IPS-15b (cell line): ENCODE data around the gene B4GALNT4.
"Not testable (repeated sequence)": the region's sequence is repeated elsewhere in the genome, so short reads cannot be mapped to it uniquely, and the experiment has no call there.

ENCODE experiments used
- H3K27me3 ChIP-seq: one replicate; pipeline ENCODE4 v1.6.1; 2013; ENCODE audit warnings: low read length; ENCODE audit not compliant: control insufficient read depth, insufficient read depth
- H3K36me3 ChIP-seq: one replicate; pipeline ENCODE4 v1.6.1; 2013; ENCODE audit warnings: low read length; ENCODE audit not compliant: control insufficient read depth, insufficient read depth
- H3K4me1 ChIP-seq: one replicate; pipeline ENCODE4 v1.6.1; 2013; ENCODE audit warnings: mild to moderate bottlenecking, low read length; ENCODE audit not compliant: control insufficient read depth, insufficient read depth
- H3K4me3 ChIP-seq: one replicate; pipeline ENCODE4 v1.5.1; 2013; ENCODE audit warnings: low read depth, low read length
- H3K9ac ChIP-seq: one replicate; pipeline ENCODE4 v1.6.1; 2013; ENCODE audit warnings: low read depth, mild to moderate bottlenecking, low read length
- H3K9me3 ChIP-seq: one replicate; pipeline ENCODE4 v1.6.1; 2013; ENCODE audit warnings: mild to moderate bottlenecking, low read length; ENCODE audit not compliant: control insufficient read depth, insufficient read depth

B4GALNT4 gene

DNA sequence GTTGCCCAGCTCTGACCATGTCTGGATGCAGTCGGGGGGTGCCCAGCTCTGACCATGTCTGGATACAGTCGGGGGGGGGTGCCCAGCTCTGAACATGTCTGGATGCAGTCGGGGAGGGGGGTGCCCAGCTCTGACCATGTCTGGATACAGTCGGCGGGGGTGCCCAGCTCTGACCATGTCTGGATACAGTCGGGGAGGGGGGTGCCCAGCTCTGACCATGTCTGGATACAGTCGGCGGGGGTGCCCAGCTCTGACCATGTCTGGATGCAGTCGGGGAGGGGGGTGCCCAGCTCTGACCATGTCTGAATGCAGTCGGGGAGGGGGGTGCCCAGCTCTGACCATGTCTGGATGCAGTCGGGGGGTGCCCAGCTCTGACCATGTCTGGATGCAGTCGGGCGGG is 41.4 kb downstream of the B4GALNT4 start:
- not testable (repeated sequence) for H3K4me3 ChIP-seq, H3K36me3 ChIP-seq, H3K9ac ChIP-seq, H3K4me1 ChIP-seq, H3K27me3 ChIP-seq, H3K9me3 ChIP-seq

- not testable (repeated sequence) for H3K27me3 ChIP-seq, H3K4me1 ChIP-seq, H3K4me3 ChIP-seq, H3K9me3 ChIP-seq, H3K36me3 ChIP-seq, H3K9ac ChIP-seq
Observed at GRCh38 chr11:411520-411919, 42.2 kb downstream of the B4GALNT4 start.

DNA sequence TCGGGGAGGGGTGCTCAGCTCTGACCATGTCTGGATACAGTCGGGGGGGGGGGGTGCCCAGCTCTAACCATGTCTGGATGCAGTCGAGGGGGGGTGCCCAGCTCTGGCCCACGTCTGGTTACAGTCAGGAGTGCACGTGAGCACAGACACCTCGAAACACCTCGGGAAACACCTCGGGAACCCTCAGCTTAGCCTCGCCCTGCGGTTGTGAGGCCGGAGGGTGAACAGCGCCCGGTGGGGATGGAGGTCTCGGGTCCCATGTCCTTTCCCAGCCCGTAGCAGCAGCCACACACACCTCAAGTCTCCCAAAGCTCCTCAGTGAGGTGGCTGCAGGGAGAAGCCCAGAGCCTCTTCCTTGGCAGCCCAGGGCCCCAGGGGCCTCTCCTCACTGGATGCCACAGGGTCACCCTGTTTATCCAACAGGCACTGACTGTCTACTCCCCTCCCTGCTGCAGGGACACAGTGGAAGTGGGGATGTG is 43.4 kb downstream of the B4GALNT4 start:
- Histone ChIP-seq H3K9me3 (no peaks in the 10 kb centered on the region), H3K4me1 (no peaks in the 10 kb centered on the region), H3K27me3 (no peaks in the 10 kb centered on the region), H3K9ac (no peak overlapping the region), H3K36me3 (peaks cover 3% of the 10 kb centered on the region), H3K4me3 (no peak overlapping the region)

DNA sequence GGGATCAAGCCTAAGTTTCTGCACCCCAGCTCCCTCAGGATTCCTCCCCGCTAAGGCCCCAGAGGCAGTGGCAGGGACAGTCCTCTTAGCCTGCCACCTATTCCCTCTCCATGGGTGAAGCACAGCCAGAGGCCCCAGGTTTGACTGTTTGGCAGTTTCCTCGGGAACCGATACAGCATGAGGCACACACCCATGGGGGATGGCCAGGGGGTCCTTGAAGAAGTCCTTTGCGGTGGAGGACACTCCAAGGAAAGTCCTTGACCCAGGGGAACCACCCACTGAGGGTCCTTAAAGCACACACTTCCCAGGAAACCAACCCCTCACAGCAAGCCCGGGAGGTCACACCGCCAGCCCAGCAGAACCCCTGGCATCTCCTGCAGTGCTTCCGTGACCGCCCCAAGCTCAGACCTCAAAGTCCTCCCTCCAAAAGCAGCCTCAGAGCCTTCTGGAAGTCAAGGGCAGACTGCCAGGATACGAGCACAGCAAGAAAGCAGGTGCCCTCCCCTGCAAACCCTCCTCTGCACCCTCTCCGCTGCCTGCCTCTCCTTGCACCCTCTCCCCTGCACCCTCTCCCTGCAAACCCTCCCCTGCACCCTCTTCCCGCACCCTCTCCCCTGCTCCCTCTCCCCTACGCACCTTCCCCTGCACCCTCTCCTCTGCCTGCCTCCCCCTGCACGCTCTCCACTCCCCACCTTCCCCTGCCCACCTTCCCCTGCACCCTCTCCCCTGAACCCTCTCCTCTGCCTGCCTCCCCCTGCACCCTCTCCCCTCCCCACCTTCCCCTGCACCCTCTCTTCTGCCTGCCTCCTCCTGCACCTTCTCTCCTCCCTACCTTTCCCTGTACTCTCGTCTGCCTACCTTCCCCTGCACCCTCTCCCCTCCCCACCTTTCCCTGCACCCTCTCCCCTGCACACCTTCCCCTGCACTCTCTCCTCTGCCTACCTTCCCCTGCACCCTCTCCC is 44.1 kb downstream of the B4GALNT4 start:
- Histone ChIP-seq H3K4me3 (no peak overlapping the region), H3K4me1 (no peaks in the 10 kb centered on the region), H3K9me3 (no peaks in the 10 kb centered on the region), H3K27me3 (no peaks in the 10 kb centered on the region), H3K9ac (no peak overlapping the region), H3K36me3 (peaks cover 3% of the 10 kb centered on the region)

GRCh38 chr11:414318-414857 is 45.1 kb downstream of the B4GALNT4 start:
- Histone ChIP-seq H3K9me3 (no peaks in the 10 kb centered on the region), H3K27me3 (no peaks in the 10 kb centered on the region), H3K9ac (no peak overlapping the region), H3K4me1 (no peaks in the 10 kb centered on the region), H3K36me3 (peaks cover 3% of the 10 kb centered on the region), H3K4me3 (no peak overlapping the region)

- H3K36me3 ChIP-seq = peaks cover 3% of the 10 kb centered on the region
- H3K9ac ChIP-seq = no peak overlapping the region
- no peaks in the 10 kb centered on the region for H3K27me3 ChIP-seq
- H3K4me1 ChIP-seq = no peaks in the 10 kb centered on the region
- peak overlapping the region; percentile 22 for H3K4me3 ChIP-seq
- no peaks in the 10 kb centered on the region for H3K9me3 ChIP-seq
Observed at GRCh38 chr11:415640-416041, 46.3 kb downstream of the B4GALNT4 start.

DNA sequence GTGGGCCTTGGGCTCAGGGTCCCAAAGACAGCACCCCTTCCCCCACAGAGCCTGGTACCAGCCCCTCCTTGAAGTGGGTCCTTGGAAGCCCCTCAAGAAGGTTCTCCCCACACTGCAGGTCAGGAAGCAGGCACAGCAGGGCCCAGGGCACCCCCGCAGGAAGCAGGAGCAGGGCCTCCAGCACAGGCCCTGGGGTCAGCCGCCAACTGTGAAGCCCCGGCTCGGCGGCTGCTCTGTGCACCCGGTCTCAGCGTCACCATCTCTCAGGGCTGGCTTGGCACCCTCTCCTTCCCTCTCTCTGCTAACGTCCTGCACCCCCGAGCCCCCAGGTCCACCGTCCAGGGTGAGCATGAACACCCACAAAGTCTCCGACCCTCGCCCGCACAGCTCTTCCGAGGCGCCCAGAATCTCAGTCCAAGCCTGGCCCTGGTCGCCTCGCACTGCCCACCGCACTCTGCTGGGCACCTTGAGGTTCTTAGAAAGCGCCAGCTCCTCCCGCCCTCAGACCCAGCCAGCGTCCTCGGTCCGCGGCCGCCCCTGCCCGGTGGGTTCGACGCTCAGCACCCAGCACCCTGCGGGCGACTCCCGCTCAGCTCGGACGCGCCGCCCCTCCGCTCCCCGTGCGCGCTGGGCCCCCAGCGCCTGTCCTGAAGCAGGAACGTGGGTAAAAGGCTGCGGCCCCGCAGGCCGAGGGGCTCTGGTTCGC is 46.9 kb downstream of the B4GALNT4 start:
- H3K9ac ChIP-seq = peak overlapping the region; percentile 60
- peaks cover 3% of the 10 kb centered on the region for H3K36me3 ChIP-seq
- H3K9me3 ChIP-seq = no peaks in the 10 kb centered on the region
- H3K4me1 ChIP-seq = no peaks in the 10 kb centered on the region
- no peaks in the 10 kb centered on the region for H3K27me3 ChIP-seq
- peak overlapping the region; percentile 60 for H3K4me3 ChIP-seq

DNA sequence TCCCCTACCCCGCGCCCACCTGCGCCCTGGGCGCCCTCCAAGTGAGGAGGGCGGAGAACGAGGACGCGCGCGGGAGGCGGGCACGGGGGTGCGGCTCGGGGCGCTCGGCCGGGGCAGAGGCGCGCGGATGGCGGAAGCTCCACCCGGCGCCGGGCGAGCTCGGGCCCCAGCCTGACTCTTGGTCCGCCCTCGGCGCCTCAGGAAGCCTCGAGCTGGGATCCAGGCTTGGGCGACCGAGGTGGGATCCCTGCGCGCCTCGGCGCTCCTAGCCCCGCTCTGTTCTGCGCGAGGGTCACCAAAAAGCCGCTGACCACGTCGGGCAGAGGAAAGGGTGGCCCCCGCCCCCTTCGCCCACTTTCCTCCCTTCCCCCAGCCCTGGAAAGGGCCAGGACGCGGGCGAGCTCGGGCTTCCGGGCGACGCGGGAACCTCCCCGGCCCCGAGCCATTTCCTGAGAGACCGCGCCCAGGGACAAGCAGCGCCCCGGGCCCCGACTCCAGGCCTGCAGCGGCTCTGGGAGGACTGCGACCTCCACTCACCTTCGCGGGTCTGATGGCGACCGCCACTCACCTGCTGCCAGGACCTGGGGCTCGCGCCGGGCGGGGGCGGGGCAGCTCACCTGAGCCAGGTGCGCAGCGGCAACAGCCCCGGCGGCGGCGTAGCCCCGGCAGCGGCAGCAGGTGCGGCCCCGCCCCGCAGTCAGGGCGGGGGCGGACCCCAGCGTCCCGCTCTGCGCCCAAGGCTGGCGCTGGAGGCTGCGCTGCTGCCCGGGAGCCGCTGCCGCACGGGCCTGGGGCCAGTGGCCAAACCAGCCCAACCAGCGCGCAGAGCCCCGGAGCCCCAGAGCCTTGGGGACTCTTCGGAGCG is 47.7 kb downstream of the B4GALNT4 start:
- peaks cover 3% of the 10 kb centered on the region for H3K36me3 ChIP-seq
- peak overlapping the region; percentile 60 for H3K4me3 ChIP-seq
- no peaks in the 10 kb centered on the region for H3K27me3 ChIP-seq
- H3K4me1 ChIP-seq = no peaks in the 10 kb centered on the region
- no peaks in the 10 kb centered on the region for H3K9me3 ChIP-seq
- peak overlapping the region; percentile 60 for H3K9ac ChIP-seq

- peaks cover 3% of the 10 kb centered on the region for H3K36me3 ChIP-seq
- H3K27me3 ChIP-seq = no peaks in the 10 kb centered on the region
- H3K9me3 ChIP-seq = no peaks in the 10 kb centered on the region
- H3K9ac ChIP-seq = no peak overlapping the region
- H3K4me1 ChIP-seq = no peaks in the 10 kb centered on the region
- H3K4me3 ChIP-seq = peak overlapping the region; percentile 60
Observed at GRCh38 chr11:417652-418342, 48.5 kb downstream of the B4GALNT4 start.

- no peak overlapping the region for H3K4me3 ChIP-seq
- no peak overlapping the region for H3K9ac ChIP-seq
- H3K9me3 ChIP-seq = no peaks in the 10 kb centered on the region
- H3K4me1 ChIP-seq = no peaks in the 10 kb centered on the region
- no peaks in the 10 kb centered on the region for H3K27me3 ChIP-seq
- H3K36me3 ChIP-seq = peaks cover 3% of the 10 kb centered on the region
Observed at GRCh38 chr11:418343-419247, 49.3 kb downstream of the B4GALNT4 start.
